NCI-H2029 treated with DMSO at 0.1 percent for 48 hours (cell line): ENCODE measurements around the gene UBN2.

ENCODE experiments used
- DNase-seq: peaks from one replicate; lab custom pipeline; 2025; lab: John Stamatoyannopoulos, UW

The UBN2 gene

DNA sequence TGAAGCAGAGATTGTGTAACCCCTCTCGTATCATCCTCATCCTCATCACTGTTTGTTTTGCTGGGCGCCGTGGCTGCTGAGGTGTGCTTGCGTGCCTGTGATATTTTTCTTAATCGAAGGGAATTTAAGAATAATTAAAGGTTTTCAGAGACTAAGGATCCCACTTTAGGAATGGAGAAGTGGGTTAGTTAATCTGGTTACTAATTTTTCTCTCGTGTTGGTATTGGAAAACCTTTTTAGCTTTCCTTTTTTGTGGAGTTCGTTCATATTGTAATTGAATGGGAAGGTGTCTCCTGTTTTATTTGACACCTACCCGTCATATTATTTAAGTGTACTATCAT, 1.3 kb downstream of the UBN2 start:
- DNase-seq, result no peak

DNA sequence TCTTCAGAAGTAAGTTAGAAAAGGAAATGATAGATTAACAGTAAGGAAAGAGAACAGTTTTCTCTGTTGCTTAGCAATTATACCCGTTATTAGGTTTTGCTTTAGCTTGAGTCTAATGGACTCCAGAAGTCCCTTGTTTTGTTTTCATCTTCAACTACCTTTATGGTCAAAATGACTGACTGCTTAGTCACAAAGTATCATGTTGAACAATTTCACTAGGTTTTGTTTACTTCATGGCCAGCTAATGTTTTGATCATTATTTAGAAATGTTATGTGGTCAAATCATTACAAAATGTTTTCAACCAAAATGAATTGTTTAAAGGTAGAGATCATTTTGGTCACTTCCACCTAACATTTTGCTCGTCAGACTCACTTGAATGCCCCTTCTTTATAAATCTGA, 1.9 kb downstream of the UBN2 start:
- no peak for DNase-seq

GRCh38 chr7:139241258-139241657, 10.2 kb downstream of the UBN2 start:
- no peak for DNase-seq

GRCh38 chr7:139242741-139243281, 11.8 kb downstream of the UBN2 start:
- no peak for DNase-seq

- DNase-seq, result no peak
These were observed 14.4 kb downstream of the UBN2 start for GRCh38 chr7:139245401-139245800.

DNA sequence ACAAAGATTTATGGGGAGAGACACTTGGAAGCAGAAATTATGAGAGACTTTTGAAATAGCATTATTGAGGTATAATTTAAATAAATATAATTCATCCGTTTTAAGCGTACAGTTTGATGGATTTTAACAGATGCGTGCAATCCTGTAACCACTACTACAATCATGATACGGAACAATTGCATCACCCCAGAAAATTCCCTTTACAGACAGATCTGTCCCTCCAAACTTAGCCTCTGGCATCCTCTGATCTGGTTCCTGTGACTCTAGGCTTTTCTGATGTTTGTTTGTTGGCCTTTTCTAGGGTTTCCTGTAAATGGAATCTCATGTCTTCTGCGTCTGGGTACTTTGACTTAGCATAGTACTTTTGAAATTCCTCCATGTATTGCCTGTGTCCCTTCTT, 15.5 kb downstream of the UBN2 start:
- no peak for DNase-seq

DNA sequence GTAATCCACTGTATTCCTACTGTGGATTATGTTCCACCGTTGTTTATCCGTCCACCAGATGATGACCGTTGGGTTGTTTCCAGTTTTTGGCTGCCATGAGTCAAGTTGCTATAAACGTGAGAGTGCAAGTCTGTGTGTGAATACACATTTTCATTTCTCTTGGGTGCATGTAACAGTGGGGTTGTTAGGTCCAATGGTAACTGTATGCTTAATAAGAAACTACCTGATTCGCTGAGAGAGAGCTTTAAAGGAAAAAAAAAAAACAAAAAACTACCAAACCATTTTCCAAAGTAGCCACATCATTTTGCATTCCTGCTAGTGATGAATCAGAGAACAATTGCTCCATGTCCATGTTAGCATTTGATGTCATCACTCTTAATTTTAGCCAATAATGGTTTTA, 15.9 kb downstream of the UBN2 start:
- DNase-seq, result no peak

DNA sequence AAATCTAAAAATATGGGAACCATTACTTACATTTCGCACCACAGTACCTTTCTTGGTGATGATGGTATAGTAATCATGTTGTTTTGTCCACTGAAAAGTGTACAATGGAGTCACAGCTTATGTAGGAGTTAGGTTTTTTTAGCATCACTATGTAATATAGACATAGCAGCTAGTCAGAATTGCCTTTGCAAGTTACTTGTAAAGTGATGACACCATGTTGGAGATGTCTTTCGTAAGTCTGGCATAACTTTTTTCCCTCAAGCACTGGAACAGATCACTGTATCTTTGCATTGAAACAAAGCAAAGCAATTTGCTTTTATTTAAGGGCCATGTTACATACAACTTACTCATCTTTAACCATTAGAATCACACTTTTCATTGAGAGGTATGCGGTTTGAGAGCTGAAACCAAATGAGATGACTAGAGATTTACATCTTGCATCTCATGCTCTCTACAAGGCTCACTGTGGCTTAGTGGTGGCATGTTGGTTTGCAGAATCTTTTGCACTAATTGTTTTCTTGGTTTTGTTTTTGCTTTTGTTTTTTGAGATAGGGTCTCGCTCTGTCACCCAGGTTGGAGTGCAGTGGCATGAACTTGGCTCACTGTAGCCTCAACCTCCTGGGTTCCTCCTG, 18.3 kb downstream of the UBN2 start:
- no peak for DNase-seq

DNA sequence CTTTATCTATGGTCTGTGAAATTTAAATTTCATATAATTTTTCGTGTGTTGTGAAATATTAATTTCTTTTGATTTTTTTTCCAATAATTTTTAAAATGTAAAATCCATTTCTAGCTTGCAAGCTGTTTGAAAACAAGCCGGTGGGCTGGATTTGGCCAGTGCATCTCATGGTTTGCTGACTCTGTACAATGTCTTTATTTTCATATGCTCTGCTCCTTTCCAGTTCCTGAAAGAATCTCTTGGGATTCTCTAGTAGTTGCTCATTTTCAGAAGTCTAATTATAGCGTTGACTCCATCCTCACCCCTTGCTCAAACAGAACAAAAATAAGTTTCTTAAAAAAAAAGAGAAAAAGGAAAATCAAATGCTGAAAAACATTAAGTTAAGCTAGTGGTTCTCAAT, 21.4 kb downstream of the UBN2 start:
- no peak for DNase-seq

DNA sequence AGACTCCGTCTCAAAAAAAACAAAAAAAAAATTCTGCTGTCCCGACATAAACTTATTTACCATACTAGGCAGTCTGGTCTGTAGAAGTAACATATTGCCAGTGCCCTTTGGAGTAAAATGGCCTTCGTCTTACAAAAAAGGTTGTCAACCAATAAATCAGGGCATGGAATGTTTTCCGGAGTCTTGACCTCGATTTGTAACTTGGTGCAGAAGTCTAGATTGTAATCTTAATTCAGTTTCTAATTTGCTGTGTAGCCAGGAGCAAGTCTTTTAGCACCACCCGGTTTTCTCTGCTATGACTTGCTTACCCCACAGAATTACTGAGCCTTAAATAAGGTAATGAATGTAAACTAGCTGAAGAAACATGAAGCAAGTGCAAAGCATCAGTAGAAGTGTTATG, 23.2 kb downstream of the UBN2 start:
- DNase-seq, result no peak

GRCh38 chr7:139254728-139255127, 23.7 kb downstream of the UBN2 start:
- no peak for DNase-seq

DNA sequence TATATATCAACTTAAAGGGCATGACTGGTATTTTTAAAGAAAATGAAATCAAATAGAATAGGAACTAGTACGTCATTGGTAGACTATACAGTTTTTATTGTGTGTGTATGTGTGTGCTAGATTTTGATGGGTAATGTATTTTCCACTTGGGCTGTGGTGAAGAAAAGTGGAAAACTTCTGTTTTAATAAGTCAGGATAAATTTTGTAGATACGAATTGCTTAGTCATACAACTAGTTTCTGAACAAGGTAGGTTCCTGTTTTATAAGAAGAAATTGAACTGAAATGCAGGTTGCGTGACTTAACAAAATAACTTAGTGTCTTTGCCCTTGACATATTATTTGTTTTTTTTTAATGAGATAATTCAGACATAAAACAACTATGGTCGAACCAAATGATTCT, 24.3 kb downstream of the UBN2 start:
- DNase-seq, result no peak

DNA sequence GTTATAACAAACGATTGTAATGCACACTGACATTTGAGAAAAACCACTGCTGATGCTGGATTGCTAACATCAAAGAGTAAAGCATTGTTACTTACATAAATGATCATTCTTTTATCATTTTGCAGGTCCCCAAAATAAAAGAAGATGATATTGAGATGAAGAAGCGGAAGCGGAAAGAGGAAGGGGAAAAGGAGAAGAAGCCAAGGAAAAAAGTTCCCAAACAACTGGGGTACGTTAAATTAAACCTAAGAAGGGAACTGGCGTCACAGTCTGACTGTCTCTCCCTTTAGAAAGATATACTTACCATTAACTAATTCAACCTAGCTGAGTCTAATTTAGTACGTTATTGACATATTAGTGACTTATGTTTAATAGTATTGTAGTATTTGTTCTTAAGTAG, 28.1 kb downstream of the UBN2 start:
- no peak for DNase-seq

- no peak for DNase-seq
These were observed 33.2 kb downstream of the UBN2 start for GRCh38 chr7:139264220-139264619.

- no peak for DNase-seq
These were observed 34.6 kb downstream of the UBN2 start for GRCh38 chr7:139265673-139266072.

- DNase-seq, result no peak
These were observed 40.9 kb downstream of the UBN2 start for GRCh38 chr7:139271718-139272628.

DNA sequence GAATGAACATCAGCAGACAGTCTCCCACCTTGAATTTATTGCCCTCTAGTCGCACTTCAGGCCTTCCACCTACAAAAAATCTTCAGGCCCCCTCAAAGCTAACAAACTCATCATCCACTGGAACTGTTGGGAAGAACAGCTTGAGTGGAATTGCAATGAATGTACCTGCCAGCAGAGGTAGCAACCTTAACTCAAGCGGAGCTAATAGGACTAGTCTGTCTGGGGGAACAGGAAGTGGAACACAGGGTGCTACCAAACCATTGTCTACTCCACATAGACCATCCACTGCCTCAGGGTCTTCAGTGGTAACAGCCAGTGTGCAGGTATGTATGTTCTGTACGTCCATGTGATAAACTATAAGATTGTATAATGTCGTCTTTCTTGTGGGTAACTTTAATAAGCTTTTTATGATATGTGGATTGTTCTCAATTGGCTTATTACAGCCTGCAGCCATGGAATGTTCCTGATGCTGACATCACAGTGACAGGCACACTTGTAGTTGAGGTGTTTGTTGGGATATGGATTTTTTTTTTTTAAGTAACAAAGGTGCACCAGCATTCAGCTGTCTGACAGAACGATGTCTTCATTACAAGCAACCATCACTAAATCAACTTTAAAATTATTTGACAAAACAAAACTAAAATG, 53.3 kb downstream of the UBN2 start:
- DNase-seq, result no peak

GRCh38 chr7:139286144-139286543, 55.1 kb downstream of the UBN2 start:
- DNase-seq, result no peak

GRCh38 chr7:139292821-139293220, 61.8 kb downstream of the UBN2 start:
- DNase-seq, result no peak

DNA sequence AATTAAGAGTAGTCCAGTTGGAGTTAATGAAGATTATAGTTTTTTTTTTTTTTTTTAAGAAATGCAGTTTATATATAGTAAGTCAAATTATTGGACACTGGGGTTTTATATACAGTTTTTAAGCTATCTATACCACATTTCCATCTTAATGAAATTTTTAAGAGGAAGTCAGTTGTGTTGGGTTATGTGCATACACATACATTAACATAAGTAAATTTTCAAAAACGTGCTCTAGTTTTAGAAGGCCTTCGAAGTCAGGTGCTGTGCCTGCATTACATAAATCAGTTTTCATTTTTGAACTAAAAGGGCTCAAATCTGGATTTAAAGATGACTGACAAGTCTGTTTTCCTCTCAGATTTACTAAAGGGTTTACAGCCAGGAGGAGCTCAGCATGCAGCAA, 62.5 kb downstream of the UBN2 start:
- no peak for DNase-seq

GRCh38 chr7:139294241-139294640, 63.2 kb downstream of the UBN2 start:
- DNase-seq, result no peak

GRCh38 chr7:139294951-139295575, 64.0 kb downstream of the UBN2 start:
- no peak for DNase-seq

GRCh38 chr7:139297795-139298194, 66.8 kb downstream of the UBN2 start:
- no peak for DNase-seq
